HS-27A (cell line): ENCODE data around the gene PNMA6E.
"Not testable (repeated sequence)": the region's sequence is repeated elsewhere in the genome, so short reads cannot be mapped to it uniquely, and the experiment has no call there.

Experiments
- DNase-seq: peaks from one replicate; pipeline ENCODE4 v3.0.0-alpha.2; 2012; ENCODE audit warnings: low read depth, missing footprints

PNMA6E gene

DNA sequence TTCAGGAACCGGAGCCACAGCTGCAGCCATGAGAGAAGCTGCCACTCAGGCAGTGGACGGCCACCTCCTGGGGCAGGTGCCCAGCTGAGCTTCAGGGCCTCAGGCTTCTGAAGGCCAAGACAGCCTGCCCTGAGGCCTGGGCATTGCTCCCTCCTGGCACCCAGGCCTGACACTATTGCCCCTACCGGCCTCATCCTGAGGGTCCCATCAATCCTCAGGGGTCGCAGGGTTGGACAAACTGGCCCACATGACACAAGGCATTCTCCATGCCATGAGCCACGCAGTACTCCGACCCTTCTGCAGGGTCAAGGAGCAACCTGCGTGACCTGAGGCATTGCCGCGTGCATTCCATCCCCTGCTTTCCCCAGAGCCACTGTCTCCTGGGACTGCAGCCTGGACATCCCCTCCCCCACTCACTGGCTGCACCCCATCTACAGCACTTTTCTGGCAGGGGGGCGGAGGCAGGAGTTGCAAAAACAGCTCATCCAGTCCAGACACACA is 7.1 kb upstream of the PNMA6E start:
- no peak for DNase-seq

- DNase-seq: no peak
Observed at GRCh38 chrX:153407736-153408135, 6.6 kb upstream of the PNMA6E start.

- DNase-seq: no peak
Observed at GRCh38 chrX:153406903-153407302, 5.8 kb upstream of the PNMA6E start.

DNA sequence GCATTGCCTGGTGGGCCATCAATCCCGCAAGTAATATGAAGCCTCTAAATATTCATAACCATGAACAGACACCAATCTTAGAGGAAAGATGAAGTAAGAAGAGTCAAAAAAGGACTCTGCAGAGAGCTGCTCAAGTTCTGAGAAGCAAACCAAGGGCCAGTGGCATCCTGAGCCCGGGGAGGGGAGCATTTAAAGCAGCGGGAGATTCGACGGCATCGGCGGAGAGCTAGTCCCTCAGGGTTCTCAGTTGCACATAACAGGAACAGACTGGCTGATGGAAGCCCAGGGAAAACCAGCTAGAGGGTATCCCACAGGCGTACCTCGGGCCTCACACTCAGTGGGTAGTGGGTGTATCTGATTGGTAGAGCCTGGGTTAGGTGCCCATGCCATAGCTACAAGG is 4.9 kb upstream of the PNMA6E start:
- DNase-seq: no peak

GRCh38 chrX:153405426-153405825 is 4.3 kb upstream of the PNMA6E start:
- no peak for DNase-seq

- DNase-seq: not testable (repeated sequence)
Observed at GRCh38 chrX:153404333-153404732, 3.2 kb upstream of the PNMA6E start.

DNA sequence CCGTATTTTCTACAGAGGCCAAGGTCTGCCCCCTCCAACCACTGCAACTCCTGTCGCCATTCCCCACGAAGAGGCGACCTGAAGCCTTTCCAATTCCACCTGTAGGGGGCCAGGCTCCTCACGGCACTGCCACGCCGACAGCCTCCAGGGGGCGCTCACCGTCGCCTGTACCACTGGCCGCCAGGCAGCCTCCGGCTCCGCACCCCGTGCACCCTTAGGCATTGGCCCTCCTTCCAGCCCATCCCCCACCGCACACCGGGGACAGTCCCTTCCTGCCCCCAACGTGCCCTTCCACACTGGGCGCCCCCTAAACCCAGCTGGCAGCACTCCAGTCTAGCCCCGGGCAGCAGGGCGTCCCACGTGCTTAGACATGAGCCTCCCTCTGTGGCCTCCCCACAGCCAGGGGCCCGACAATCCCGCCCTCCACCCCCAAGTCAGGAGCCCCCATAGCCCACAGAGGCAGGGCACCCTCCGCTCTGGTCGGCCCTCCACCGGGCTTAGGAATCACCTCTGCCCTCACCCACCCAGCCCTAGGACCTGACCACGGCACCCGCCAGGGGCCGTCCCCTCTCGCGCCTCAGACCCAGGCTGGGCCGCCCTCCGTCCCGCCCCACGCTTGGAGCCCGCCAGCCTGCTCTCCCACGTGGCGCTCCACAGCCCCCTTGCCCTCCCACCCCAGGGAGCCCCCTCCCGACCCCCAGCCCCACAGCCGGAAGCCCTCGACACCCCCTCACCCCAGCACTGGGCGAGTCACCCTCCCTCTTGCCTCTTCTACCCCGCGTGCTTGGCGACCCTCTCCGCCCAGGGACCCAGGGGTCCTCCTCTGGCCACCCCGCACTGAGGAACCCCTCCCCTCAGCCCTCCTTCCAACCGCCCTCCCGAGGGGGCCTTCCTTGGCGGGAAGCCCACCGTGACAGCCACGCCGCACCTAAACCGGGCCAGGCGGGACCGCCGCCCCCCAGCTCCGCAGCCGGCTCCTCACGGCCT is 711 bp downstream of the PNMA6E start:
- no peak for DNase-seq

GRCh38 chrX:153398275-153398960 is 2.7 kb downstream of the PNMA6E start:
- DNase-seq: no peak

GRCh38 chrX:153397256-153397960 is 3.7 kb downstream of the PNMA6E start:
- DNase-seq: no peak

DNA sequence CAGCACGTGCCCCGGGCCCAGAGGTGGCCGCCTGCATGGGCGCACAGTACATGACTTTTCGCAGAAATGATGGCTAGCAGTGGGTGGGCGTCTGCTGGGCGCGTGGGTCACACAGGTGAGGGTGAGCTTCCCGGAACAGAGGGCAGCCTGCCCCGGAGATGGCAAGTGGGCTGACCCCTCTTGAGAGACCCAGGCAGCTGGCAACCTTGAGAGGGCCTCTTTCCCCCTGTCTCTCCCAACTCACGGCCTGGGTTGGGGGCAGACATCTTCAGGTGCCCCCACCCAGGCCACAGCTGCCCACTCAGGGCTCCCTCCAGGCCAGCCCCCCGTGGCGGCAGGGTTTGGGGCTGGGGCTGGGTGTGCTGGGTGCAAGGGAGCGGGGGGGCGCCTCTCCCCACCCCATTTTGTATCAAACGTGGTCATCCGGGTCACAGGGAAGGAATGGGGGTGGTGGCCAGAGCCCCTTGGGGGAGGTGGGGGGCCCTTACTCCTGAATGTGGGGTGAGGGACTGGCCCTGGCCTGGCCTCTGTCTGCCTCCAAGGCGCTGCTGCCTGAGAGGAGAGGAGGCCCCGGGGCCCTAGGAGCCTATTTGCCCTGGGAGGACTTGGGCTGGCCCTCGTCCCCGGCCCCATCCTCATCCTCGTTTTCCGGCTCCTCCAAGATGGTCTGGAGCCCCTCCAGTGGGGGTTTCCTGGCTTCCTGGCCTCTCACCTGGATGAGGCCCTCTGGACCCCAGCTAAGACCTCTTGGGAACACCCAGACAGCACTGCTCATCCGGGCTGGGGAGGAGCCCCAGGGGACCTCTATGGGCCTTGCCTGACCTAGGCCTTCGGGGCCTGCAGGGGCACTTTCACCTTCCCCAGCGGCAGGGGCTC is 4.6 kb downstream of the PNMA6E start:
- DNase-seq: no peak

GRCh38 chrX:153395613-153396319 is 5.4 kb downstream of the PNMA6E start:
- DNase-seq: no peak

GRCh38 chrX:153394612-153395011 is 6.5 kb downstream of the PNMA6E start:
- DNase-seq: no peak

DNA sequence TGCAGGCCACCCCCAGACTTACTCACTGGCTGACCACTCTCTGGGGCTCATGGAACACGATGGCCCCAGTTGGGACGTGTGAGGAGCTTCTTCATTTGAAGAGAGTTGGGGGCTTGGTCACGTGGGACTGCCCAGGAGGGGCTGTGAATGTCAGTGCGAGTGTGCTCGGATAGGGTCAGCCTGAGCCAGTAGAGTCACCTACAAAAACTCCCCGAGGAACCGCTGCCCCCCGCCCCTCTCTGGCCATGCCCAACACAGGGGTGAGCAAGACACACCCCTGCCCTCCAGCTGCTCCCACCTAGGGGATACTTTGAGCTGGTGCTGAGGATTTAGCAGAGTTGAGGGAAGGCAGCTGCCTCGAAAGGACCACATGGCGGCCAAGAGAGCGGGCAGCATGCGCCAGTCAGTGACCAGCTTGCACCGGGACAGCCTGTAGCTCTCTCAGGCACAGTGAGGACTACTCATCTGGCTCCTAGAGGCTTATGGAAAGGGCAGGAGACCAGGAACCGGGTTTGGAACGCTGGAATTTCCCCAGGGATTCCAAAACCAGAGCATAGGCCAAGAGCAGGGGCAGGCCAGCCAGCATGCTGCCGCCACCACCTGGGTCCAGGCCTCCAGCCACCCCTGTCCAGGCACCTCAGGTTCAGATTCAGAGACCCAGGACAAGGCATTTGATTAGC is 8.4 kb downstream of the PNMA6E start:
- DNase-seq: no peak

- not testable (repeated sequence) for DNase-seq
Observed at GRCh38 chrX:153389460-153389768, 11.7 kb downstream of the PNMA6E start.

GRCh38 chrX:153388722-153389459 is 12.3 kb downstream of the PNMA6E start:
- no peak for DNase-seq

DNA sequence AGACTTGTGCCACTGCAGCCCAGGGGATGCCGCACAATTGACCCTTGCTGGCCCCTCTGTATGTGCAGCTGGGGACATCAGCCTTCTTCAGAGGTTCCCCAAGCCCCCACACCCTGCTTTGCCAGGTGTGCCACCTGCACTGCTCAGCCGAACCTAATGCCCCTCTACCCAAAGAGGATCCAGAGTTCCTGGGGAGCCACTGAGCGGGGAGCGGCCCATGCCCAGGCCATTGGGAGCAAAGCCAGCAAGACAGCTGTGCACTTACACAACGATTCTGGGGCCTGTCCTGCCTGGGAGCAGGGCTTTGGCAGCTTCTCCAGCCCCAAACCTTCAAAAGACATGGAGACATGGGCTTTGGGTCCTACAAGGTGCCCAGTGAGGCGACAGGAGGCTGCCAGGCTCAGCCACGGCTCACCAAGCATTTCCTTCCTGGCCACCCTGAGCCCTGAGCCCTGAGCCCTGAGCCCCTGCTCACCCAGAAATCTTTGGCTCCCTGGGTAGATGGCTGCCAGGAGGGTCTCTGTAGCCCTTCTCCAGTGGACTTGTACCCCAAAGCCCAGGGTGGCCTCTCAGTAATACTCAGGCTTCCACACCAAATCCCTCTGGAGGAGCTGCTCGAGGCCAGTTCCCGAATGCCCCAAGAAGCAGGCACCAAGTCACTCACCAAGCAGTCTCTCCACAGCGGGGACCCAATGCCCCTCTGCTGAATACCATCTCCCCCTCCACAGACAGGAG is 13.0 kb downstream of the PNMA6E start:
- no peak for DNase-seq

GRCh38 chrX:153387345-153387744 is 13.8 kb downstream of the PNMA6E start:
- DNase-seq: no peak

DNA sequence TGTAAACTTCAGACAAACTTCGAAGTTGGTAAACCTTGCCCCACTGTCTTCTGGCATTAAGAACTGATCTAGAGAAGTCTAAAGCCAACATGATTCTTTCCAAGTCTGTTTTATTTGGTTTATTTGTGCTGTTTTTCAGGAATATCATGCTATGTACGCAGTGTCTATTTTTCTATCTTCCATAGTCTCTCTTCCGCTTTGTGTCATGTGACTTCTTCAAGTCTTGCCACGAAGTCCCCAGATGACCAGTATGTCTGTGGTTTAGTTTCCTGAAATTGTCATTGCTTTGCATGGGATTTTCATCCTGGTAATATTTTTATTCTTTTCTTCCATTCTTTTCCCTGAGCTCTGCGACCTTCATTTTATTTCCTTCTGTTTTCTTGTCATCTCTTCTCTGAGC is 15.1 kb downstream of the PNMA6E start:
- DNase-seq: no peak

DNA sequence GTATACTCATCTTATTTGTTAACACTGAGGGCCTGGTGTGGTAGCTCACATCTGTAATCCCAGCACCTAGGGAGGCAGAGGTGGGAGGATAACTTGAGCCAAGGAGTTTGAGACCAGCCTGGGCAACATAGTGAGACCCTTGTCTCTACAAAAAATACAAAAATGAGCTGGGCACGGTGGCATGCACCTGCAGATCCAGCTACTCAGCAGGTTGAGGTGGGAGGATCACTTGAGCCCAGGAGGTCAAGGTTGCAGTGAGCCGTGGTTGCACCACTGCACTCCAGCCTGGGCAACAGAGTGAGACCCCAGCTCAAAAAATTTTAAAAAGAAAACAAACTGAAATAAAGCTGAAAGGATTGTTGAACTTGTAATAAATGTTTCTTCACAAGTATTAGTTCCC is 16.2 kb downstream of the PNMA6E start:
- DNase-seq: not testable (repeated sequence)
